Measurements from ENCODE around the gene MAST4.

Gene MAST4

DNA sequence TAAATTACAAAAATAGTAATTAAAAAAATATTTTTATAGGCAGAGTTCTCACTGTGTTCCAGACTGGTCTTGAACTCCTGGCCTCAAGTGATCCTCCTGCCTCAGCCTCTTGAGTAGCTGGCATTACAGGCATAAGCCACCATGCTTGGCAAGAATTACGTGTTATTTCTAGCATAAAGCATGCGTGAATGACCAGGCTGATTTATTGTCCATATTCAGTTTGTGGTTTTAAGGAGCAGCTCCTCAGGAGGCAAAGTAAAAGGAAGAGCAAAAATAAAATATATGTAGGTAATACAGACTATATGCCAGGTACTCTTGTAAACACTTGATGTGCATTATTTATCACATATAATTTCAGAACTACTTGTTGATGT lies 607.5 kb downstream of the MAST4 start:
- DNase-seq (ENCODE audit: low spot score): no peak

DNA sequence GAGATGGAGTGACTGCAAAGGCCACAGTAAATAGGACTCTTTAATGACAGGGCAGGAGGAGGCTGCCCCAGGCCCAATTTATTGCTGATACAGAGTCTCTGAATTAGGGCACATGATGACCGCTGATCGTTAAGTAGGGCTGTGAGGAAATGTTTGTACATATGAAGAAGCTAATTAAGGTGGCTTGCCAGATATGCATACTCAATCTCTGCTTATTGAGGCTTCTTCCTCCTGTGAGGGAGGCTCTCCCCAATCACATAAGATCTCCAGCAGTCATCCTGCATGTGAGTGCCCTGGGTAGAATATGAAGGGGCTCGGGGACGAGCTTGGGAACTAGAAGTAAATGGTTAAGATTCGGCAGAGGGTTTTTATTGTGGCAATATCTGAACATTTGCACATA lies 608.6 kb downstream of the MAST4 start:
- no peak for DNase-seq (ENCODE audit: low spot score)

DNA sequence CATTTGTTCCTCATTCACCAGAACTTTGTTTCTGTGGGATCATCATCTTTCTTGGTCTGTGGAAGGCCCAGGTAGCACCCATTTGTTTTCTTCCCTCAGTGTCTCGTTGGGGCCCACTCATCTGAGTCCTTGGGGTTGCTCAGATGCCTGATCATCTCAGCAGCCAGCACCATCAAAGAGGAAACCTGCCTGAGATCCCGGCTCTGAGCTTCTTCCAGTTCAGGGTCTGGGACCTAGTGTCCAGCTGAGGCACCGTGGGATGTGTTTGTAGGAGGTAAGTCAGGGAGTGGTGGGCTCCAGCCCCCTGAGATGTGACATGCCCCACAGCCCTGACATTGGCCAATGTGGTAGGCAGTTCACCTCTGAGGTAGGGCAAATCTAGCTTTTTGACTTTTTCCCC lies 609.8 kb downstream of the MAST4 start:
- no peak for DNase-seq (ENCODE audit: low spot score)

DNA sequence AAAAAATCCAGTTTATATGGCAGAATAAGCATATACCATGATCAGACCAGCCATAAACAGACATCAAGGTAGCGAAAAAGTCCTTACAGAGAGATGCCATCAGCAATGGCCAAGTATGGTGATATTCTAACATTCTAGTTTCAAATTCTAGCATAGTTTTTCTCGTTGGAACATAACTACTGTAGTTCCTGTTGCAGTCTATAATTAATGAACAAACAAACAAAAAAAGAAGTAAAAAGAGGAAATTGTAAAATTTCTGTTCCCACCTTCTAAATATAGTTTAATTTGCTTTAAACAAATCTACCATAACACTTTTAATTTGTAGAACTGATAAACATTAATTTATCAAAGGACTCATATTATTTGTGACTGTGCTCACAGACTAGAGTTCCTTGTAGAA lies 610.3 kb downstream of the MAST4 start:
- DNase-seq (ENCODE audit: low spot score): no peak

DNA sequence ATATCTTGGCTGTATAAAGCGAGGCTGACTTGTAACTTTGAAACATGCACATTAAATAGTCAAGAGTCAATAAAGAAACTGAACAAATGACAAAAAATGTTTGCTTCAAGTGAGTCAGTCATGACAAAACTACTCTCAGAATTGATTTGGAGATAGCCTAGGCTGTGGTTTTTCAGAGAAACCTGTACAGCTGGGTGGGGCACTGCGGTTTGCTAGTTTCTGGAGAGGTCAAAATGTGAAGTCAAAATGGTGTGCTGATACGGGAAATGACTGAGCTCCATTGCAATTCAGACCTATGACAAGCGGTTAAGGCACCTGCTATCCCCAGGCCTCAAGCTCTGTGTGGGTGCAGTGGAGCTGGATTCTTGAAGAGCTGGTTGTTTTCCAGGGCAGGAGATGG lies 610.7 kb downstream of the MAST4 start:
- no peak for DNase-seq (ENCODE audit: low spot score)

DNA sequence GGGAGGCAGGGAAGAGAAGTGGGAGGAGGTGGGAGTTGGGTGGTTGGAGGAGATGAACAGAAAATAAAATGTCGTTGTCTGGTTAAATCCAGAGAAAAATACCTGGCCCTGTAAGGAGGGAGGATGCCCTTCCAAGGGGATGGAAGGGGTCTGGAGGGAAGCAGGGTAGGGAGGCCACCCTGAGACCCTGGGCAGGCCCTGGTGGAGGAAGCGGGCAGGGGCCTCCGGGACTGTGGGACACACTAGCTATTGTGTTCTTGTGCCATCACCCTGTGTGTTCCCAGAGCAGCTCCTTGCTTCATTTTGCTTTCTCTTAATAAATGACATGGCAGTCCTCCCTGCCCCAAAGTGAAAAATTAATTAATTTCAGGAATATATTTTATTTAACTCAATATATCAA lies 612.2 kb downstream of the MAST4 start:
- DNase-seq (ENCODE audit: low spot score): no peak

DNA sequence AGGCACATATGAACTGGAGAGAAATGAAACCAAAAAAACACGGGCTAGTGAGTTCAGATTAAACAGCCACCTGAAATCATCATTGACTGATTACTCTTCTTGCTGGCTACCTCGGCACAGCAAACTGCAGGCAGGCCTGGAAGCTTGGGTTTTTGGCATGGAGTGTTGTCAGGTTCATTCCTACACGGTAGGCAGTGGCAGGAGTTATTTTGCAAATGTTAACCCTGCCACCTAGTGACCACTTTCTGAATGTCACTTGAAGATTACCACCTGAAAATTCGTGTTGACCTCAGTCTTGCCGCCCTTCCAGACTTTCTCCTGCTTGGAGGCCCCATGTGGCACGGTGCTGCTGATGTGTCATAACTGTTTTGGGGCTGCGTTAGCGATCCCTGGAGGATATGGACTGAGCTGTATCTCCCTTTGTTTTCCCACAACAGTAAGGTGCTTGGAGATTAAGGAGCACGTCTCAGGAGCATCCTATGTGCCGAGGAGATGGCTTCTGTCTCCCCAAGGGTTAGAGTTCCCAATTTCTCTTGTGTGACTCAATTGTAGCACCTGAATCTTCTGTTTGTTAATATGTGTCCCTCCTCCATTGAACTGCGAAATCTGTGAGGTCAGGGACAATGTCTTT lies 613.1 kb downstream of the MAST4 start:
- DNase-seq (ENCODE audit: low spot score): peak; percentile 85

DNA sequence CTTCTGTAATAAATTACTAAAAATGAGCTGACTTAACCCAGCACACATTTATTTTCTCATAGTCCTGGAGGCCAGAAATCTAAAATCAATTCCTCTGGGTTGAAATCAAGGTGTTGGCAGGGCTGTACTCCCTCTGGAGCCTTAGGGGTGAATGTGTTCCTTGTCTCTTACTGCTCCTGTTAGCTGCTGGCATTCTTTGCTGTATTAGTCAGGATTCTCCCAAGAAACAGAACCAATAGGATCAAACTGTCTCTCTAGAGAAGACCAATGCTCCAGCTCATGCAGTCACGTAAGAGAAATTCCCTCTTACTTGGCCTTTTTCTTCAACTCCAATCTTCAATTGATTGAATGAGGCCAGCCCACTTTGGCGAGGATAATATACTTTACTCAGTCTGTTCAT lies 615.7 kb downstream of the MAST4 start:
- no peak for DNase-seq (ENCODE audit: low spot score)

DNA sequence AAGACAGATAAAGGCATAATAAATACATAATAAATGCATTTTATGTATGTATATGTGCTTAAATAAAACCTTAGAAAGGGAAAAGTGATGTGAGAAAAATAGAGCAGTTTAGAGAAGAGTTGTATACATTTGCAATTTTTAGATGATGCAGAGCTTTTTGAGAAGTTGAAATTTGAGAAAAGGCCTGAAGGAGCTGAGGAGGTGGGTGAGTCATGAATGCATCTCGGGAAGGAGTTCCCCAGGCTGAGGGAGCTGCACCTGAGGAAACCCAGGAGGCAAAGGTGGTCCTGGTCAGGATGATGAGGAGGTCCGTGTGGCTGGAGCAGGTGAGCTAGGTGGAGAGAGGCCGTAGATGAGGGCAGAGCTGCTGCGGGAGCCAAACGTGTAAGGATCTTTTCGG lies 617.8 kb downstream of the MAST4 start:
- no peak for DNase-seq (ENCODE audit: low spot score)

DNA sequence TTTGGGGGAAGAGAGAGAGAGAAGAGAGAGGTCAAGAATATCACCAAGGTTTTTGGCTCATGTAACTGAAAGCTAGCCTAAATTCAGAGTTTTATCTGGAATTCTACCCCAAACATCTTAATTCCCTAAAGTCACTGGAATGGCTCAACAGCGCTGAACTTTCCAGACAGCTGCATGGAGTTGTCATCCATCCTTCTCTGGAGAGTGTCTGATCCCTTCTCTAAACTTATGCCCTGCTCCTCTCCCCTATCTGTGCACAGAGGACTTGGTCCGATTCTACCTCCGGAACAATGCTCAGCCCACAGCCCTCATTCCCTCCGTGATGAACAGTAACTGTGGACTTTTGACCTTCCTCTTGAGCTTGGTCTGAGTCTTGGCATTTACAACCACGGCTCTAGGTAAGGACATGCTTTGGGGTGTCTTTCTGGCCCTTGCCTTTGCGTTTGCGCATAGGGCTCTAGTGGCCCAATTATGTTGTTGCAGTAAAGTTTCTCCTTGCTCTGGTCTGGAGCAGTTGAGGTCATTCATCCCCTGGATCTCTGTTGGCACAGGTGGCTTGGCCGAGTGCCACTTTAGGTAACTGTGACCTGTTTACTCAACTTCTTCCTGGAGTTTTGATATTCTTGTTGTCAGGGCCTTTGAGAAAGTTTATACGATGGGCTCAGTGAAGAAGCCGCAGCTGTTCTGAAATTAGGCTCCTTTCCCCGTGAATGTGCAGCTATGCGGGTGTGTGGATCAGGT lies 618.7 kb downstream of the MAST4 start:
- DNase-seq (ENCODE audit: low spot score): no peak

DNA sequence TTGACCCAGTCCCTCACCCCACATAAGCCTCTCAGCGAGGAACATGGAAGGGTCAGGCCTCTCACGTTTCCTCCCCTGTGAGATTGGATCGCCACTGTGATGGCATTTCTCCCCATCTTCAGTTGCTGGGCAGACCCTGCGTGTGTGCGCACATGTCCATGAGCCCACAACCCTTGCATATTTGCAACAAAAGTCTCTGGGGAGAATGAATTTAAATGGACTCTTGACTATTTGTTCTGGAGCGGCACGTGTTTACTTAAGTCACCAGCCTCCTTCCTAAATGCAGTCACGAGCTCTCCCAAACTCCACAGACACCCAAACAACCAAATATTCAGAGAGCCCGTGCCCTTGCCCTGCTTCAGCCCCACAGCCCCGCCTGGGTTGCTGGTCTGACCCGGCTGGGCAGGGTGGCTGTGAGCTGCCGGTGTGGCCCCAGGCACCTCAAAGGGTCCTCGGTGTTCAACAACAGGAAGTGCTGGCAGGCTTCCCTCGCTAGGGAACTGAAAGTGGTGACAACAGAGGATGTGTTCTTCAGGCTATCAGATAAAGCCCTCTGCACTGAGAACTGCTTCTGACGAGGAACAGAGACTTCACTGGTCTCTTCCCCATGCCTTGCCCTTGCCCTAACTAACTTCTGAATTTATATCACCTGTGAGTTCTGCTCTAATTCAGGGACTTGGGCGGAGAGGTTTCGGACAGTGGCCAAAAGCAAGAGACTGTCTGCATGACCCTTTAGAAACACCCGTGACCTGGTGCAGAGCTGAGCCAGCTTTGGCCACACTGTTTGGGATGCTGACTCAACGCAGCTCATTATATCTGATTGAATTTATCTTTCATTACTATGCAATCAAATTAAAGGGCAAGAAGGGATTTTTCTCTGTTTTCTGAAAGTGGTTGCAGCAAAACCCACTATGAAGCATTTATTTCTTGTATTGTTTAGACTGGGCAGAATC lies 619.6 kb downstream of the MAST4 start:
- DNase-seq (ENCODE audit: low spot score): peak; percentile 51

DNA sequence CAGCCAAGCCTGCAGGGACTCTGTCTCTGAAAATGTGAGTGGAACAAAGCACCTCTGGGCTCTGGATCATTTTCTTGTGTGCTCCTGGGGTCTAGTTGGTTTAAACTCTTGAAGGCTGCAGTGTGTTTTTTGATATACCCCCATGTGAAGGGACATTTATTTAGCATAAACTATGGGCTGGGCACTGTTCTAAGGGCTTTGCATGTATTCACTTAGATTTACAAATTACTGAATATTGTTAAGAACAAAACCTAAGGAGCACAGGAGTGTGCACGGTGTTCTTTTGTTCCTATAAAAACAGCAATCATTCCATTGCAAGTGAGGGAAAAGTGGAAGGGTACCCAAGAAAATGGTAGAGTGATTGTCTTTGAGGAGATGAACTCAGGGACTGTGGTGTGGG lies 620.4 kb downstream of the MAST4 start:
- DNase-seq (ENCODE audit: low spot score): no peak

Data from SK-N-DZ (cell line).